Non-pigmented ciliary epithelial cell (primary cell): Measurements from ENCODE around the gene OR8J3.
"Not testable (repeated sequence)": the region's sequence is repeated elsewhere in the genome, so short reads cannot be mapped to it uniquely, and the experiment has no call there.

Source experiments
- DNase-seq: peaks from one replicate; pipeline ENCODE4 v3.0.0-alpha.2; 2010; ENCODE audit warnings: low read depth

Gene OR8J3

GRCh38 chr11:56140151-56140661, at the start of gene OR8J3:
OR8J3 (minus strand) TSS chr11:56140201; CDS start chr11:56137718, 2,483 bp downstream.
- DNase-seq = no peak

- no peak for DNase-seq
Observed at GRCh38 chr11:56188602-56189001, 48.6 kb upstream of the OR8J3 start.

- no peak for DNase-seq
Observed at GRCh38 chr11:56183459-56183858, 43.5 kb upstream of the OR8J3 start.

- no peak for DNase-seq
Observed at GRCh38 chr11:56176318-56176717, 36.3 kb upstream of the OR8J3 start, which contains the start of gene OR5J2. OR5J2 (plus strand) TSS chr11:56176618; CDS start chr11:56176618, 0 bp downstream.

- DNase-seq = no peak
Observed at GRCh38 chr11:56172256-56172830, 32.3 kb upstream of the OR8J3 start.

GRCh38 chr11:56163804-56164203, 23.8 kb upstream of the OR8J3 start:
- no peak for DNase-seq

GRCh38 chr11:56160217-56160616, 20.2 kb upstream of the OR8J3 start, which contains the start of gene OR8K5:
OR8K5 (minus strand) TSS chr11:56160317; CDS start chr11:56160317, 0 bp downstream.
- DNase-seq = no peak

- DNase-seq = no peak
Observed at GRCh38 chr11:56152333-56152732, 12.3 kb upstream of the OR8J3 start.

- no peak for DNase-seq
Observed at GRCh38 chr11:56151376-56151775, 11.4 kb upstream of the OR8J3 start.

- not testable (repeated sequence) for DNase-seq
Observed at GRCh38 chr11:56143681-56144080, 3.7 kb upstream of the OR8J3 start.

- no peak for DNase-seq
Observed at GRCh38 chr11:56122073-56122472, 17.9 kb downstream of the OR8J3 start, which contains the start of gene OR8H3. OR8H3 (plus strand) TSS chr11:56122373; CDS start chr11:56122373, 0 bp downstream.

- no peak for DNase-seq
Observed at GRCh38 chr11:56103210-56103737, 36.7 kb downstream of the OR8J3 start, which contains the start of gene OR8H2. OR8H2 (plus strand) TSS chr11:56103687; CDS start chr11:56105043, 1,356 bp downstream.

- no peak for DNase-seq
Observed at GRCh38 chr11:56093008-56093407, 47.0 kb downstream of the OR8J3 start, which contains the start of gene OR8I2. OR8I2 (plus strand) TSS chr11:56093308; CDS start chr11:56093308, 0 bp downstream.

GRCh38 chr11:56089697-56090096, 50.3 kb downstream of the OR8J3 start:
- no peak for DNase-seq
